ENCODE measurements around the gene TTC9C.
A peak's percentile ranks its signal among the peaks of the same experiment; 100 is the strongest.
"Not testable (repeated sequence)": the region's sequence is repeated elsewhere in the genome, so short reads cannot be mapped to it uniquely, and the experiment has no call there.

TTC9C gene

DNA sequence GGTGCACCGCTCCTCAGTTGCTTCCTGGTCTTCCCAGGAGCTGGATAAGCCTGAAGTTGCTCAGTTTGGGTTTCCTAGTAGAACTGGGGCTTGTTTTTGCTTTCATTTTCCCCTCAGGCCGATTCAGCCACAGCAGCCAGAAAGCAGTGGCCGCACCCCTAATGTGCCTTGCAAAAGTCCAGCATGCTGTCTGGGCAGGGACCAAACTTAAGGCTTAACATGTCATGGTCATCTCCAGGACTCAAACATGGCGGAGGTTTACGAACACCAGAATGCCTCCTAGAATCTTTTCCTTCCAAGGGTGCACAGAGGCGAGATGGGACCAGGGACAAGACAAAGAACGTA lies 18.3 kb upstream of the TTC9C start:
- DNase-seq: peak; percentile 52

DNA sequence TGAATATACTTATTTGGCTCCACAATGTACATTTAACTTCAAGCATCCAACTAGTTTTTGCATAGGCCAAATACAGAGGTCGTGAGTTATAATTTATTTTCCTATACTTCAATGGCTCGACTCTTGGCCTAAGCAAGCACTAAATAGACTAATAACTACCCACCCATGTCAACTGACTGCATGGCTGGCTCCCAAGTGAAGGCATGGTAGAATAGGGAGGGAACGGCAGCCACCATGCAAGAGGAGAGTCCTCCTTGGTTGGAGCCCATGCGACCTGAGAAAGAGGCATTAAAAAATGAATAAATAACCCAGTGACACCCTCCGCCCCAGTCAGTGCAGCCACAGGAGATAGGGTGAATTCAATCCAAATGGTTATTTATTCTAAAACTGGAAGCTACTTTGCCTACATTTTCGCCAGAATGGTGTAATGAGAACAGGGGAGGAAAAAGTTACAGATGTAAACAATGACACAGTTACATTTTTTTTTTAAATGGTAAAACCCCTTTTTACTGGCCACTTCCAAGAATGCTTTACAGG lies 15.9 kb upstream of the TTC9C start:
- DNase-seq: no peak

- DNase-seq: no peak
Measured at GRCh38 chr11:62712861-62713260, 15.4 kb upstream of the TTC9C start.

GRCh38 chr11:62713343-62713742 lies 14.9 kb upstream of the TTC9C start:
- DNase-seq: no peak

DNA sequence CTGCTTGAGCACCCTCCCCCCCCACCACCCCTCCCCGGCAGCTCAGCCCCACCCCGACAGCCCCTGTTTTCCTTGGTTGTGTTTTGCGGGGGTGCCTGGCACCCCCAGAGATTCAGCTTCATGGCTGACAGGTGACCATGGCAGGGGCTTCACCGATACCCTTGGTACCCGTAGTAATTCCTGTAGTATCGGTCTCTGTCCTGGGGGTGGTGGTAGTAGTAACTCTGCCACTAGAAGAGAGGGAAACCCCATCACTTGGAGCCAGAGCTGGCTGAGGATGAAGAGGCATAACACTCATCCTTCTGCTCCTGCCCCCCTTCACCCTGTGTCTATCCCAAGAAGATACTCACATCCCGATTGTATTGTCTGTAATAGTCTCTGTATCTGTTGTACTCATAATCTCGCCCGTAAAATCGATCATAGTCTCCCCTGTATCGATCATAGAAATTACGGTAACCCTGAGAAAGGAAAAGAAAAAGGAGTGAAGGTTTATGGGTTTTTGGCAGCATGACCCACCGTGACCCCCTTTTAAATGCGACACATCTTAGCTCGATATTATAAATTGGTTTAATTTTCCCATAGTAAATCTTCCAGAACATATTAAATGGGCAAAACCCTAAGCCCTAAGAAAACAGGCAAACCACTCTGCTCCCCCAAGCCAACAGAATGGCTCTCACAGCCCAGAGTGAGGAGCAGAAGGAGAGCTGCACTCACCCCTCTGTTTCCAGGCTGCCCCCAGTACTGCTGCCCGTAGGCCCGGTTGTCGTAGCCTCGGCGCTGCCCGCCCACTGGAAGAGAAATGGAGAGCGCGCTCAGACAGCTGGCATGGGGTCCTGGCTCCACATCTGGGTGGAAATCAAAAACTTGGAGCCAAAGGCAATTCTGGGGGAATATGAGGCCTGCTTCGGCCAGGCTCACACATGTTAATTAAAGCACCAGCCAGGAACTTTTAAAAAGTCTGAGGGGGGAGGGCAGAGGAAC lies 12.8 kb upstream of the TTC9C start:
- DNase-seq: no peak

DNA sequence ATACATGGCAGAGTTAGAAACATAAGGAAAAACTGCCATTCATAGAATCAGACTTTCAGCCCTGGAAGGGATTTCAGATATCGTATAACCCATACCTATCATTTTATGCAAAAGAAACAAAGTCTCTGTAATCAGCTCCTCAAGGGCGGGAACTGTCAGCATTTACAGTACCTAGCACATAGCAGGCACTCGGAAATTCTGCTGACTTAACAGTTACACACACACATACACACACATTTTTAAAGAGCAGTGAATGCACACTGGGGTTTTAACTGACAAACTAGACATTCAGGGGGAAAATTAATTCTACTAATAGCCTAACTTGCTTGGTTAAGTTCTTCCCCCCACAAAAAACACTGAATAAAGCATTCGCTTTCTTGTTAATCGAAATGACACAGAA lies 12.1 kb upstream of the TTC9C start:
- DNase-seq: no peak

DNA sequence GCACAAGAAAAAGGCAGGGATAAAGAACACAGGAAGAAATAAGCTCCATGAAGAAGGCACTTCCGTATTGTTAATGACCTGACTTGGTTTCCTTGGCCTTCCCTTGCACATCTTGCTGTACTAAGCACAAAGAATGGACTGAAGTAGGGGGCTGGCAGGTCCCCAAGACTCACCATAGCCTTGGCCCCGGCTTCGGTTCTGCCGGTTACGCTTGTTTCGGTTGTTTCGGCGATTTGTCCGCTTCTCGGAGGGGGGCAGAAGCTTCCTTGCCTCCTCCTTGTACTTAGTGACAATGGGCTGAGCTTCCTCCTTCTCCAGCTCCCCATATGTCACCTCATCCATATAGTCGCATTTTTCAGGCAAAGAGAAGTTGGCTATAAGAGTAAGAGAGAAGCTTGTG lies 11.5 kb upstream of the TTC9C start:
- DNase-seq: no peak

DNA sequence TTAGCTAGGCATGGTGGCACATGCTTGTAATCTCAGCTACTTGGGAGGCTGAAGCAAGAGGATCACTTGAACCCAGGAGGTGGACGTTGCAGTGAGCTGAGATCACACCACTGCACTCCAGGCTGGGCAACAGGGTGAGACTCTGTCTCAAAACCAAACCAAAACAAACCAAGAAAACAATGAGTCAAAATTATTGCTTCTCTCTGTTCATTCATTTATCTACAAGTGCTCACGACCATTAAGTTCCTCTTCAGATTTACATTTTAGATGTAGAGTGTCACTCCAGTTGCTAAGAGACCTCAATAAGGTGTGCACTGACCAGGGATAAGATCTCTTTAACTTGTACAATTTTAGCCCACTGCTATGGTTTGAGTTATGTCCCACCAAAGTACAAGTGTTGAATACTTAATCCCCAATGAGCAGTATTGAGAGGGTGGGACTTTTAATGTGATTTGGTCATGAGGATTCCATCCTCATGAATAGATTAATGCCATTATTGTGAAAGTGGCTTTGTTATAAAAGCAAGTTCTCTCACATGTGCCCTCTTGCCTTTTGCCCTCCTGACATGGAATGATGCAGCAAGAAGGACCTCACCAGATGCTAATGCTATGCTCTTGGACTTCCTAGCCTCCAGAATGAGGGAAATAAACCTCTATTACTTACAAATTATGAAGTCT lies 8.8 kb upstream of the TTC9C start:
- no peak for DNase-seq

DNA sequence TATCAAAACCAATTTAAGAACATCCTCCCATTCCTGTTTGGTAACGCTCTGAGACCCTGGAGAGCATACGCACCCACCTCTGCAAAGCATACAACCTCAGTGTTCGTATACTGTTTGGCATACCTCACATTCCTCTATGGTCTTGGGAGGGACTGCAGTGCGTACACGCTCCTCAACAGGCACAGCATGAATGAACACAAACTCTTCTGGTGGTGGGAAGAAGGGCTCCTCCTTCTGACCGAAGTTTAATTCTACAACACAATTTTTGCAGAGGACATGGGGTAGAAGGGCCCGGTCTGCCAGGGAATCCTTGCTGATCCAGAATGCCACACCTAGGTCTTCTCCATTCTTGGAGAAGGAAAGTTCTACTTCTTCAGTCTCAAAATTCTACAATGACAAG lies 6.3 kb upstream of the TTC9C start:
- DNase-seq: peak; percentile 56

DNA sequence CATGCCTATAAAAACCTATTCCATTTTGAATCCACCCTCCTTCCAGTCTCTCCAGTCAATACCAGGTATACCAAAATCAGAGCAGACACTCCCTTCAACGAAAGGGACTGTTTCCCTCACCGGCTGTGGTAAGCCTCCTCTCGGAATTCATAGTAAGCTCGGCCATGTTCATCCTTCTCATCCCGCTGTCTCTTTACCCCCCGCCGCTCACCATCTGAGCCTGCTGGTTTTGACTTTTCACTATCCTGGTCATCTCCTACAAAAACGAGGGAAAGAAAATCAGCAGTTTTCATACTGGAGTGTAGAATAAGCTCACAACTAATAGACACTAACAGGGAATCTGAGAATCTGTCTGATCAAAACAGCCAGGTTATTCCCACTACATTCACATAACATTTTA lies 4.1 kb upstream of the TTC9C start:
- no peak for DNase-seq

DNA sequence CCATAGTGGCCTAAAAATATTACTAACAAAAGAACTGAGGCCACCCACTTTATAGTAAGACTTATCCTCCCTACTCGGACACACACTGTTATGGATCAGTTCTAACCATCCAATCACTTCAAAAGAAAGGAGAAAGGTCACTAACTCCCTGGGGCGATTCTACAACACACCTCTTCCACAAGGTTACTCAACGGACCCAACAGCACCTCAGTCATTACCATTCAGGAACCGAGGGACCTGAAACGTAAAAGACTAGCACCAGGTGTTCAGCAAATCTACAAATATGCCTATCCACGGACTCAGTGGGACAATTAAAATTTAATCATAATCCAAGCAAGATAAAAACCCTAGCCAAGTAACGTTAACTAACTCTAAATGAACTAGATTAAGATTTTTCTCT lies 2.6 kb upstream of the TTC9C start:
- no peak for DNase-seq

GRCh38 chr11:62726156-62726914 lies 2.0 kb upstream of the TTC9C start:
- DNase-seq: peak; percentile 29

GRCh38 chr11:62726915-62727164 lies 1.4 kb upstream of the TTC9C start:
- no peak for DNase-seq

GRCh38 chr11:62727165-62727871 lies 968 bp upstream of the TTC9C start, which contains the start of gene HNRNPUL2:
Gene HNRNPUL2 (minus strand): TSS chr11:62727457. CDS start chr11:62727156, 301 bp downstream.
- DNase-seq: peak; percentile 100

GRCh38 chr11:62727872-62728170 lies 465 bp upstream of the TTC9C start:
- DNase-seq: peak; percentile 99

DNA sequence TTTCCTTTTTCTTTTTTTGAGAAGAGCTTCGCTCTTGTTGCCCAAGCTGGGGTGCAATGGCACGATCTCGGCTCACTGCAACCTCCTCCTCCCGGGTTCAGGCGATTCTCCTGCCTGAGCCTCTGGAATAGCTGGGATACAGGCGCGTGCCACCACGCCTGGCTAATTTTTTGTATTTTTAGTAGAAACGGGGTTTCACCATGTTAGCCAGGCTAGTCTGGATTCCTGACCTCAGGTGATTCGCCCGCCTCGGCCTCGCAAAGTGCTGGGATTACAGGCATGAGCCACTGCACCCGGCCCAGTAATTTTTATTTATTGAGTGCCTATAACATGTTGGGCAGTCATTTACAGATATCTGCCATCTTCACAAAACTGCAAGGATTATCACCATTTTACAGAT lies 1.8 kb downstream of the TTC9C start:
- DNase-seq: not testable (repeated sequence)

- peak; percentile 81 for DNase-seq
Measured at GRCh38 chr11:62732830-62733229, 4.5 kb downstream of the TTC9C start.

DNA sequence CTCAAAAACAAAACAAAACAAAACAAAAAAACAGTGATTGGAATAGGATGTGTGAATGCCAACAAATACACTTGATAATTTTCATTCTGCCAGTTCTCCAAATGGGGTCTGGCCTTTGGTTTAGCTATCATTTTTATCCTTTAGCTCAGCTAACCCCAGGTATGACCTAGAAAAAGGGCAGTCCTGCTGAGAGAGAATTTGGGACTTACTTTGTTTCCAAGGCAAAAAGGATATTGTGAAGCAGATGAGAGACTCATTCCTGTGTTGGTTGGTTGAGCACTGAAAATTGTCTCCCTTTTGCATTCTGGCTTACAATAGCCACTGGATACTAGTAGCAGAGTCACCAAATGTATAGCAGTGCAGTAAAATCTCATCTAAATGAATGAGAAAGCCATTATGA lies 8.9 kb downstream of the TTC9C start:
- DNase-seq: no peak

DNA sequence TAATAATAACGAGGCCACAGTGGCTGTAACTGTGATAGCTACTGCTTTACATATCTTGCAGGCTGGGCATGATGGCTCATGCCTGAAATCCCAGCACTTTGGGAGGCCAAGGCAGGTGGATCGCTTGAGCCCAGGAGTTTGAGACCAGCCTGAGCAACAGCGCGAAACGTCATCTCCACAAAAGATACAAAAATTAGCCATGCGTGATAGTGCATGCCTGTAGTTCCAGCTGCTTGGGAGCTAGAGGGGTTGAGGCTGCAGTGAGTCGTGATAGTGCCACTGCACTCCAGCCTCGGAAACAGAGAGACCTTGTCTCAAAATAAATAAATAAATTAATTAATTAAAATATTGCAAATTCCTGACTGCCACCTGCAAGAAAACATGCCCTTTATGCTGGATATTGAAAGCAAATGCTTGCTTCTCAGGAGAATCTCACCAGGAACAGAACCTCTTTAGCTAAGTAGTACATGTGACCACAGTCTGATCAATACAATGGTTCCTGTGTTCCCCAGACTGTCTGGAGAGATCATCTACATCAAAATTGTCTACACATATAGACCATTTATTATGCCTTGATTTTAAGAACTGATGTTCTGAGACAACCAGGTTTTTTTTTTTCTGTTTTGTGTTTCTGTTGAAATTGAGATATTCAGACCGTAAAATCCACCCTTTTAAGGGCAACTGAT lies 19.3 kb downstream of the TTC9C start:
- no peak for DNase-seq

- not testable (repeated sequence) for DNase-seq
Measured at GRCh38 chr11:62749931-62750330, 21.6 kb downstream of the TTC9C start.

DNA sequence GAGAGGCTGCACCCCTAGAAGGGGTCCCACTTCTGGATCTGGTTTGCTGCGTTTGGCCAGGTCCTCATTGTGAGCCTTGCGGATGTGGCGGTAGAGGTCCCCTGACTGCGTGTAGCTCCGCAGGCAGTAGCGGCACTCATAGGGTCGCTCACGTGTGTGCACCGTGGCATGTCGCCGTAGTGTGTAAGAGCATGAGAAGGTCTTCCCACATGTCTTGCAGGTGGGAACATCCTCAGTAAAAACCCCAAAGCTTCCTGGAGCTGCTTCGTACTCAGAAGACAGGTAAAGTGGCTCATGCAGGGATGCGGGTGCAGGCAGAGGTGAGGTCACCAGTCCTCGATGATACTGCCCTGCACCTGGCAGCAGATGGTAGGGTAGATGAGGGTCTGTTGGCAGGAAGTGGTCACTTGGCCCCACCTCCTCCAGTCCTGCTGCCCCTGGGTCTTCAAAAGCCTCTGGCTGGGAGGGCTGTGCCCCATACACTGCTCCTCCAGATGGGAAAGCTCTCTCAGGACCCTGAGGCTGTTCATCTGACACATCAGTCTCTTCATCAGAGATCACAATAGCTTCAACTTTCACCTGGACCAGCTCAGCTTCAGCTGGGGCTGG lies 24.0 kb downstream of the TTC9C start:
- DNase-seq: no peak
